Natural killer cell (primary cell): ENCODE results near the gene C19orf25. TPM values are rescaled to one million over a fixed set of nuclear protein-coding genes. Genes with fewer than 3 reads are reported as not detected.

Source experiments
- ATAC-seq, 3 donors: fragments of 150-1000 bp in 2 of 3; fragments of 200-7000 bp in 1 of 3; cut with Tn5 transposase; 1 replicate in 1 of 3; 2 replicates in 2 of 3; pipeline ENCODE4 v1.10.0; 2021; ENCODE audit warnings: mild to moderate bottlenecking in 2 of 3, moderate library complexity in 2 of 3
- DNase-seq, 2 donors: peaks; one replicate each; pipeline versions ENCODE4 v3.0.0 to v3.0.0-alpha.2; 2013 to 2021; ENCODE audit warnings: mixed read lengths in 1 of 2
- H3K27ac ChIP-seq: one replicate; pipeline ENCODE4 v1.5.1; 2013; ENCODE audit warnings: mild to moderate bottlenecking, low read length
- H3K27me3 ChIP-seq: one replicate; pipeline ENCODE4 v1.6.1; 2013; ENCODE audit warnings: low read length; ENCODE audit not compliant: control insufficient read depth, insufficient read depth
- H3K36me3 ChIP-seq: one replicate; pipeline ENCODE4 v1.6.1; 2013; ENCODE audit warnings: low read length; ENCODE audit not compliant: control insufficient read depth, insufficient read depth
- H3K4me1 ChIP-seq: one replicate; pipeline ENCODE4 v1.6.1; 2013; ENCODE audit warnings: low read length; ENCODE audit not compliant: control insufficient read depth, insufficient read depth
- H3K4me3 ChIP-seq: one replicate; pipeline ENCODE4 v1.5.1; 2013; ENCODE audit warnings: low read length
- H3K9me3 ChIP-seq: one replicate; pipeline ENCODE4 v1.6.1; 2013; ENCODE audit warnings: low read length; ENCODE audit not compliant: control insufficient read depth, insufficient read depth
- H3K27ac Mint-ChIP-seq, 2 donors: one replicate each; pipeline ENCODE4 v1.8.0; 2022; ENCODE audit warnings: mild to moderate bottlenecking in 2 of 2, mixed read lengths in 2 of 2, moderate library complexity in 1 of 2
- H3K27me3 Mint-ChIP-seq, 2 donors: one replicate each; pipeline ENCODE4 v1.8.0; 2022; ENCODE audit warnings: low read depth in 2 of 2, mixed read lengths in 2 of 2
- H3K36me3 Mint-ChIP-seq: one replicate; pipeline ENCODE4 v1.8.0; 2022; ENCODE audit warnings: mixed read lengths
- H3K4me1 Mint-ChIP-seq, 2 donors: one replicate each; pipeline ENCODE4 v1.8.0; 2022; ENCODE audit warnings: mixed read lengths in 2 of 2
- H3K4me3 Mint-ChIP-seq: one replicate; pipeline ENCODE4 v1.8.0; 2022; ENCODE audit warnings: mild to moderate bottlenecking, moderate library complexity, mixed read lengths
- H3K9me3 Mint-ChIP-seq, 2 donors: one replicate each; pipeline ENCODE4 v1.8.0; 2022; ENCODE audit warnings: mixed read lengths in 2 of 2
- CTCF ChIP-seq: fragments of 200-600 bp; IDR thresholded peaks from one replicate; pipeline ENCODE4 v1.8.0; 2022; ENCODE audit warnings: antibody characterized with exemption
- WGBS: methylation state at CpG from one replicate; pipeline ENCODE4 v1.1.7; 2013; ENCODE audit warnings: missing lambda C conversion rate; ENCODE audit not compliant: insufficient coverage; 5-methylcytosine and 5-hydroxymethylcytosine counted together
- intact Hi-C: fragments of 100-400 bp; cut with micrococcal nuclease; formaldehyde crosslinking; loops from one replicate; pipeline ENCODE4 v1.14.2; 2022
- total RNA-seq, 4 donors: library from RNA; stranded (reverse); fragments of 120-200 nt in 1 of 4; gene quantifications; one replicate each; pipeline versions ENCODE4 v1.2.3 to v1.2.4, GENCODE V29; 2013 to 2022

Gene C19orf25
- total RNA-seq, 3 donors from 2014 or later (not counting 1 experiment from before 2014, with no cell fraction given): 30.2 to 42.2 (median 34.3) TPM

DNA sequence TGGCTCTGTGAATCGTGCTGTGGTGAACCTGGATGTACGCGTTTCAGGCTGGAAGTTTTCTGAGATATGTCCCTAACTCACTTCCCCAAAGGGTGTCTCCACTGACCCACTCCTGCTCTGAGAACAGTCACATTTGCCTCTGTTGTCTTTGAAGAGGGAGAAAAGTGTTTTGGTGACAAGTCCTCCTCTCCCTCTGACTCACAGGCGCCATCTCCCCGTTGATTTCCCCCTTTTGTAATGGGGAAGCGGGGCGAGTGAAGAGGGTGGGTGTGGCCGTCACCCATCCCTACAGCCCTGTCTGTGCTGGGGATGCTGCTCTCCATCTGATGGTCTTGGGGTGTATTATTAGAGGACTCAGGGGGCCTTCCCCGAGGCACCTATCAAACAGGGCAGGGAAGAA, 19.5 kb downstream of the C19orf25 start:
- no peak for TF ChIP-seq CTCF
- intact Hi-C loops: no loop called here
- 91% methylated on average over 8 of the region's 9 CpGs for WGBS
- Mint-ChIP-seq H3K4me1 (peaks cover 0 to 12% of the 10 kb centered on the region in 2 donors), H3K27me3 (peaks cover 0 to 10% of the 10 kb centered on the region in 2 donors), H3K27ac (no peak overlapping the region), H3K36me3 (no peaks in the 10 kb centered on the region), H3K4me3 (no peak overlapping the region), H3K9me3 (no peaks in the 10 kb centered on the region)
- Histone ChIP-seq H3K4me3 (no peak overlapping the region), H3K27me3 (peaks cover 22% of the 10 kb centered on the region), H3K36me3 (peaks cover 3% of the 10 kb centered on the region), H3K4me1 (peaks cover 20% of the 10 kb centered on the region), H3K27ac (no peak overlapping the region), H3K9me3 (peaks cover 7% of the 10 kb centered on the region)
- DNase-seq (no peak), ATAC-seq (no peak)

GRCh38 chr19:1457892-1458291, 21.1 kb downstream of the C19orf25 start:
- Mint-ChIP-seq H3K4me3 (no peak overlapping the region), H3K4me1 (peaks cover 0 to 17% of the 10 kb centered on the region in 2 donors), H3K27me3 (peaks cover 0 to 15% of the 10 kb centered on the region in 2 donors), H3K9me3 (no peaks in the 10 kb centered on the region), H3K36me3 (no peaks in the 10 kb centered on the region), H3K27ac (no peak overlapping the region)
- peaks cover 3% of the 10 kb centered on the region for H3K36me3 ChIP-seq
- H3K4me3 ChIP-seq: no peak overlapping the region
- peaks cover 35% of the 10 kb centered on the region for H3K27me3 ChIP-seq
- no peak overlapping the region for H3K27ac ChIP-seq
- 89% methylated on average over 16 of the region's 16 CpGs for WGBS
- peaks cover 7% of the 10 kb centered on the region for H3K9me3 ChIP-seq
- no peak for TF ChIP-seq CTCF
- no peak for DNase-seq
- intact Hi-C loops: no loop called here
- no peak for ATAC-seq
- H3K4me1 ChIP-seq: peaks cover 20% of the 10 kb centered on the region

GRCh38 chr19:1457031-1457739, 21.8 kb downstream of the C19orf25 start:
- Mint-ChIP-seq H3K9me3 (no peaks in the 10 kb centered on the region), H3K27ac (no peak overlapping the region), H3K27me3 (peaks cover 0 to 15% of the 10 kb centered on the region in 2 donors), H3K36me3 (no peaks in the 10 kb centered on the region), H3K4me1 (peaks cover 0 to 17% of the 10 kb centered on the region in 2 donors), H3K4me3 (no peak overlapping the region)
- DNase-seq: no peak
- Histone ChIP-seq H3K27me3 (peaks cover 41% of the 10 kb centered on the region), H3K4me3 (no peak overlapping the region), H3K4me1 (peaks cover 20% of the 10 kb centered on the region), H3K27ac (no peak overlapping the region), H3K36me3 (peaks cover 3% of the 10 kb centered on the region), H3K9me3 (peaks cover 7% of the 10 kb centered on the region)
- no peak for ATAC-seq
- TF ChIP-seq CTCF: no peak
- intact Hi-C loops: no loop called here
- WGBS: 21% methylated on average over 48 of the region's 48 CpGs
